DMS79 treated with DMSO at 0.1 percent for 48 hours (cell line): ENCODE results near the gene CNOT2.
"Not testable (repeated sequence)": the region's sequence is repeated elsewhere in the genome, so short reads cannot be mapped to it uniquely, and the experiment has no call there.

Source experiments
- DNase-seq: peaks from one replicate; lab custom pipeline; 2025; lab: John Stamatoyannopoulos, UW

The CNOT2 gene

DNA sequence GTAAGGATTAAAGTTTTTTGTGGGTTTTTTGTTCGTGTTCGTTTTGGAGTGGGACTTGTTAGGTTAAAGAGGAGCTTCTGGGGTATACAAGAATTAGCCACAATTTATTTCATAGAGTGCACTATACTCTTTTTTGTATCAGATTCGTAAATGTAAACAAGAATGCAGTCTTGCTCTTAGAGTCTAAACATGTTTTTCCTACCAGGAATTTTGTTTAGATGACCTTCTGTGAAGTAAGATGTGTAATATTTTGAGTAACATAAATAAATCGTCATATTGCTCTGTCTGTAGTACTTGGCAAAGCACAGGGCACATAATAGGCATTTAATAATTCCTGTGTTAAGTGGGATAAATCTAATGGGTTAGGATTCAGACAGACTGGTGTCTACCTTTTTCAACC lies 9.6 kb downstream of the CNOT2 start:
- no peak for DNase-seq

GRCh38 chr12:70254225-70254624 lies 11.0 kb downstream of the CNOT2 start:
- no peak for DNase-seq

DNA sequence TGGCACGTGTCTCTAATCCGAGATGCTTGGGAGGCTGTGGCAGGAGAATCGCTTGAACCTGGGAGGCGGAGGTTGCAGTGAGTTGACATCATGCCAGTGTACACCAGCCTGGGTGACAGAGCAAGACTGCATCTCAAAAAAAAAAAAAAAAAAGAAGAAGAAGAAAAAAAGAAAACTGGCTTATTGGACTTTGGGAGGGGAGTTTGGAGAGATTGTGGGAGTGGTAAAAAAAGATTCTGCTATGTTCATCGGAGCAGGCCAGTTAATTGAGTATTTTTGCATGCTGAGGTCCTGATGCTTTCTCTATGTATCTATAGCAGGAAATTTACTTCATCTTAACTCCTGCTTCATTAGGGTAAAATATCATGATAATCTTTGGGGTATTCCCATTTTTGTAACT lies 11.6 kb downstream of the CNOT2 start:
- DNase-seq: no peak

- no peak for DNase-seq
These were observed 12.1 kb downstream of the CNOT2 start for GRCh38 chr12:70255311-70255710.

DNA sequence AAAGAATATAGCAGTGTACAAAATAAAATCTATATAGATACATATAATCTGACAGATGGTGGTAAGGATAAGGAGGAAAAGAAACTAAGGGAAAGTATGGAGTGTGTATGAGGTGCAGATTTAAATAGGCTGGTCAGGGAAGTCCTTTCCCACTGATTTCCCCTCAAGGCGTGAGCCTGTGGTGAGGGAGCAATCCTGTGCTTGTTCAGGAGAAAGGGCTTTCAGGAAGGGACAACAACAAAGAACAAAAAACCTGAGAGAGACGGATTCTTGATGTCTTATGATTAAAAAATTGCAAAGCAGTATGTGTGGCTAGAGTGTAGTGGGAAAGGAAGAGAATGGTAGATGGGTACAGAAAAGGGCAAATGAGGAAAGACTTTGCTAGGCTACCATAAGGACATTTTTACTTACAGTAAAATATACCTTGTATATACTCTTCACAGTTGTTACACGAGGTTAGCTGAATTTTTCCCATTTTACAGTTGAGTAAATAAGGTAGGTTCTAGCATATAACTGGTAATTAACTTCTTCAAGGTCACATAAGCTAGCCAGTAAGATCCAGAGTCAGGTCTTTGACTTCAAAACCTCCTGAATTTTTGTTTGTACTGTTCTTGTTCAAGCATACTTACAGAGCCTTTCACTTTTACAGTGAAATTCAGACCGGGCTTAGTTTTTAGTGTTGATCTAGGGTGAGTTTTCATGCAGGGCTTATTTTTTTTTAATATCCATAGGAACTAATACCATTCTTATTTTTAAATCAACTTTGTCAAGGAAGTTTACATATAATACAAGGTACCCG lies 15.6 kb downstream of the CNOT2 start:
- DNase-seq: no peak

DNA sequence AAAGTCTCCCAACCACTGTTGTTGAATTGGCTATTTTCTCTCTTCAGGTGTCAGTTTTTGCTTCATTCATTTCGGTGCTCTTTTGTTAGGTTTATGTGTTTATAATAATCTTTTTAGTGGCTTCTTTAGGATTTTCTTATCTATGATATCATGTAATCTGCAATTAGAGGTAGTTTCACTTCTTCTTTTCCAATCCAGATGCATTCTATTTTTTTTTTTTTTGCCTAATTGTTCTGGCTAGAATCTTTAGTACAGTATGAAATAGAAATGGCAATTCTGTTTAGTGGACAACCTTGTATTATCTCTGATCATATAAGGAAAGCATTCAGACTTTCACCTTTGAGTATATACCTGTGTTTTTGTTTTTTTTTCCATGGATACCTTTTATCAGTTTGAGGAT lies 17.4 kb downstream of the CNOT2 start:
- no peak for DNase-seq

DNA sequence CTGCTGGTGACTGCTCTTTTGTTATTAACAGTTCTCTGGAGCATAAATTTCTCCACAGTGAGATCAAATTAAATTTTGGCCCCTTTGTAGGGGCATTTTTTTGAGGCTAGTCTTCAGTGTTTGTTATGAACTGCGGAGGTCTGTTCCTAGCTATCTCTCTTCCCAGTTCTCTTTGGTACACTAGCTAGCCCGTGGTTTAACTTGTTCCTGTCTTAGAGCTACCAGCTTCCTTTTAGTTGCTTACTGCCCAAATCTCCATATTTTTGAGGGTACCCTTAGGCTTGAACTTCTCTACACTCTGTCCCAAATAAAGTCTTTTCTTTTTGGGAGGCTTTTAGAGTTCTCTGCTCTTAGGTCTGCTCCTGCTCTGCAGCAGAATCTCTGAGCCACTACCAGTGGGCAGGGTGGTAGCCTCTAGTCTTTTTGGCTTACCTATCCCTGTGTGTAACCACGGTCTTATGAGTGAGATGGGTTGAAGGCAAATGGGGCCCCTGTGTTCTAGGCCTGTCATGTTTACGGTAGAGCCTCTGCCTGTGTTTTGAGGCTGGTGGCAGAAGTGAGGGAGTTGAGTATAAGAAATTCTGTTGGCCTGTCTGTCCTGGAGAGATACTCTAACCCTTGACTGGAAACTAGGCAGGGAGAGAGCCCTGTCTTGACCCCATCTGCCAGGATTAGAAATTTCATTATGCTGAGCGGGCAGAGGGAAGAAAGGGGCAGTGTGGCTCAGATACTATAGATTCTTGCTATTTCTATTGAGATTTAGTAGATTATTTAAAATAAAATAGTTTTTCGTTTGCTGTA lies 21.0 kb downstream of the CNOT2 start:
- no peak for DNase-seq

- no peak for DNase-seq
These were observed 21.9 kb downstream of the CNOT2 start for GRCh38 chr12:70265132-70265531.

DNA sequence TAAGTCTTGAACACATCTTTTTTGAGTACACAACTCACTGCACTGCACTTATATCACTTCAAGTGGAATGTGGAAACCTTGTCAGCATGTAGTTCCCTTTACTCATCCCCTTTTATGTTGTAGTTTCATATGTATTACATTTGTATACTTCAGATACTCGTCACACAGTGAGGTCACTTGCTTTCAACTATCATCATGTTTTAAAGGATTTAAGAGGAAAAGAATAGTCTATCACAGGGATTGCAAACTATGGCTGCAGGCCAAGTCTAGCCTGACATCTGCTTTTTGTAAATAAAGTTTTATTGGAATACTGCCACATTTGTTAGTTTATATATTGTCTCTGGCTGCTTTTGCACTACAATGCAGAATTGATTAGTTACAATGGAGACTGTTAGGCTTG lies 24.3 kb downstream of the CNOT2 start:
- DNase-seq: no peak

DNA sequence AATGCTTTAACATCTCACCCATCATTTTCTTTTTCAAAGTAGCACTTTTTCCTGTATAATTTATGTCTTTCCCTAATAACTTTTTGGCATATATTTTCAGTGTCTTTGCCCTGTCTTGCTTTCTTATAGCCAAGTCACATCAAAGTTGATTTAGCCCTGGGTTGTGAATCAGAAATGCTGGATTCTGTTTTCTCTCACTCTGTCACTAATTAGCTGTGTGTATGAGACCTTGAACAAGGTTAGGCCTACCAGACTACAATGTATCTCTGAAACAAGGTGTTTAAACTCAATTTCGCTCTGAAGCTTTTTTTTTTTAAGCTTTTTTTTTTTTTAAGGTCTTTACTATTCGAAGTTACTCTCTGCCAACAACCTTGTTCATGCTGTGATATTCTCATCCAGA lies 25.7 kb downstream of the CNOT2 start:
- no peak for DNase-seq

GRCh38 chr12:70270108-70270507 lies 26.9 kb downstream of the CNOT2 start:
- DNase-seq: no peak

DNA sequence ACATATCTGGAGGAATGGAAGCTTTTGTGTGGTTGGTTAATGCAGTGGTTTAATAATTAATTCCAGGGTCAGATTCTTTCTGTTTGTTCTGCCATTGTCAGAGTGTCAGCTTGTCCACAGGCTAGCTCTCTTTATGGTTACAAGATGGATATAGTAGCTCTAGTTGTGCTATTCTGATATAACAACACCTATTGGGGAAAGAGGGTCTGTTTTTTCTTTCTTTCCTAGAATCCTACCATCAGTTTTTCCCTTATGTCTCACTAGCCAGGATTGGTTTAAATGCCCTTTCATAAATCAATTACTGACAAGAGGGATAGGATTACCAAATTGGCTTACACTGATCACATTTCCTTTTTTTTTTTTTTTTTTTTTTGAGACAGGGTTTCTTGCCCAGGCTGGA lies 27.8 kb downstream of the CNOT2 start:
- no peak for DNase-seq

DNA sequence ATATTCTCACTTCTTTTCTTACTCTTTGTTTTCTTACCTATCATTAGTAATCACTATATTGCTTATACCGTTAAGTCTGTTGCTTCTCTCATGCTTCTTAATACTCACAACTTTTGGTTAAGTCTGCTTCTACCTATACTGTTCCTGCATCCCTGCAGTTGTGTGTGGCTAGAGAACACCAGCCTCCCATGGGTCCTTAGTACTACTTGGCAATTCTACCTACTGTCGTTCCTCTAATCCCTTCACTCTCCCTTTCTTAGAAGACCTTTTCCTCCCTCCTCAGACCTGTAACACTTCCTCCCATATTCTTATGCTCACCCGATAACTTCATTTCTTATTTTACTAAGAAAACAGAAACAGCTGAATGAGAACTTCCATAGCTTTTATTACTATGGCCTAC lies 29.3 kb downstream of the CNOT2 start:
- DNase-seq: no peak

GRCh38 chr12:70275045-70275444 lies 31.8 kb downstream of the CNOT2 start:
- DNase-seq: no peak

DNA sequence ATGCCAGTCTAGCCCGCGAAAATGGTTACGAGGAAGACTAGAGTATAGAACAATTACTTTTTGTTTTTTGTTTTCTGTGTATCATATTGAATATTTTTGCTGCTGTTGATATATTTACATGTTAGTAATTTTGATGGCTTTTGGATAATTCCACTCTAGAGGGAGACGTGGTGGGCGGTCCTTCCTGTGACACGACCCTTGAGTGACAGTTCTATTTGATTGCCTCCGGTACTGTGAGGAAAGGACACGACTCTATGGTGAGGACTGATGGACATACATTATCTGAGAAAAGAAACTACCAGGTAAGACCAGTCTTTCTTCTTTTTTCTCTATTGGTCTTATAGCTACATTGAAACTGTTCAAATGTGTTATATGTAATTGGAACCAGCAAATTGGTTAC lies 34.7 kb downstream of the CNOT2 start:
- DNase-seq: no peak

DNA sequence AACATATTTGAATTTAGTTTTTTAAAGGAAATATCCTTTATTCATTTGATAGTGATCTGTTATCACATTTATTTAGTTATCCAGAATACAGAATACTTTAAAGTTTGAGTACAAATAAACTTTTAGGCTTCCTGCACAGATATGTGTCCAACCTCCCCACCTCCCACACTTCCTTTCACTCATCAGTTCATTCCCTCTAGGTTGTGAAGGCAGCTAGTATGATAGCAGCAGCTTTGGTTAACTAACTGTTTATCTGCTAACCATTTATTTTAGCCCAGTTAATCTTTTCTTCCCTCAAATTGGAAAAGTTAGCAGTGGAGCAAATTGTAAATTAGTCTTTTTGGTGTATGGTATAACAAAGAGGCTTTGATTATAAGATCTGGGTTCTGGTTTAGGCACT lies 35.7 kb downstream of the CNOT2 start:
- no peak for DNase-seq

- DNase-seq: no peak
These were observed 40.0 kb downstream of the CNOT2 start for GRCh38 chr12:70283232-70283631.

GRCh38 chr12:70288817-70289216 lies 45.6 kb downstream of the CNOT2 start:
- no peak for DNase-seq

DNA sequence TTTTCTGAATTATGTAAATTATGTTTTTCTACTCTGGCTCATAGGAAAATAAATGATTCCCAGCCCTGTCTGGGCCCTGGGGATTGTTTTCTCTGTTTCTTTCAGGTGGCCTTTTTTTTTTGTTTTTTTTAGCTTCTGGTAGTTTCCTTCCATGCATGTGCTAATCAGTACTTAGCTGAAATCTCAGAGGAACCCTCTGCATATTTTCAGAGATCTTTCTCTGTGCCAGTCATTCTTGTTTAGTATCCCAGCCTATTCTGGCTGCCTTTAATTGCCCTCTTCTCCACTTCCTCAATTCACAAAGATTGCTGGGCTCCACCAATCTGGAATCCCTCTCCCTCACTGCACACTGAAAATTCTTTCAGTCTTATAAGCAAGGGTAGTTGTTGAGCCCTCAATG lies 46.9 kb downstream of the CNOT2 start:
- DNase-seq: no peak

DNA sequence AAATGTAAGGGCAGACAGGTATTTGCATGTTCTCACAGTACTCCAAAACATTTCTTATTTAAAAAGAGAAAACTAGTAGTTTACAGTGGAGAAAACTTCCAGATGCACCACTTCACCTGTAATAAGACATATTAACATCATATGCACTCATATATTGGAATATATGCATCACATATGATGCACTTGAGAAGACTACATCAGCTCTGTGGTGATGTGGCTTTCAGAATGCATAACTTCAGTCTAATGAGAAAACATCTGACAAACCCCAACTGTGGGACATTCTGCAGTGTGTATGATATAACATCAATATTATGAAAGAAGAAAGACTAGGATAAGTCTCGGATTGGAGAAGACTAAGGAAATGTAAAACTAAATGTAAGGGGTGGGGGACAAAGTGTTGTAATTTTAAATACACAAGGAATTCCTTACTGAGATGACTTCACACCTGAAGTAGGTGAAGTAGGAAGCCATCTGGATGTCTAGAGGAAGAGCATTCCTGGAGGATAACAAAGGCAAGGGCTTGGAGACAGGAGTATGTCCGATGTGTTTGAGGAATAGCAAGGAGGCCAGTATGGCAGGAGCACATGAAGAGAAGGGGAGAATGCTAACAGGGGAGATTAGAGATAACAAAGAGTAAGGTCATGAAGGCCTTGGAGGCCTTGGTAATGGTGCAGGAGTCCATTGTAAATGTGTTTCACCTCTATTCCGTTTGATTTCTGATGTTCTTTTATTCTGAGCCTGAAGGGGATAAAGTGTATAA lies 49.0 kb downstream of the CNOT2 start:
- no peak for DNase-seq

GRCh38 chr12:70304684-70305555 lies 61.7 kb downstream of the CNOT2 start:
- not testable (repeated sequence) for DNase-seq

GRCh38 chr12:70305794-70306193 lies 62.6 kb downstream of the CNOT2 start:
- no peak for DNase-seq
